K562 (cell line): ENCODE data around the gene LCN12. TPM values are rescaled to one million over a fixed set of nuclear protein-coding genes. Genes with fewer than 3 reads are reported as not detected.

Source experiments
- HEY1 ChIP-seq: fragments of 250-450 bp; sonication (Bioruptor Pico); IDR thresholded peaks from 2 replicates; pipeline ENCODE4 v1.5.0; 2020; ENCODE audit warnings: mild to moderate bottlenecking, moderate library complexity, borderline replicate concordance
- JUNB ChIP-seq: fragments of 450-650 bp; formaldehyde crosslinking; conservative IDR thresholded peaks from 2 replicates; pipeline ENCODE4 v1.4.0; 2020; ENCODE audit warnings: mild to moderate bottlenecking
- MCM5 ChIP-seq: fragments of 450-650 bp; IDR thresholded peaks from 2 replicates; pipeline ENCODE4 v1.6.1; 2016; ENCODE audit warnings: low read depth
- MECOM ChIP-seq: fragments of 250-450 bp; sonication (Bioruptor Pico); IDR thresholded peaks from 2 replicates; pipeline ENCODE4 v1.8.0; 2022; ENCODE audit warnings: inconsistent platforms
- MGA ChIP-seq: fragments of 450-650 bp; IDR thresholded peaks from 2 replicates; pipeline ENCODE4 v1.6.1; 2016; ENCODE audit warnings: mild to moderate bottlenecking, moderate library complexity
- NFXL1 ChIP-seq: fragments of 450-650 bp; formaldehyde crosslinking; IDR thresholded peaks from 2 replicates; pipeline ENCODE4 v1.4.0; 2021; ENCODE audit warnings: mild to moderate bottlenecking
- PHTF2 ChIP-seq: fragments of 250-450 bp; sonication (Bioruptor Pico); IDR thresholded peaks from 2 replicates; pipeline ENCODE4 v1.5.0; 2021; ENCODE audit warnings: mild to moderate bottlenecking
- PRMT5 ChIP-seq: sonication (generic); formaldehyde crosslinking; IDR thresholded peaks from 2 replicates; pipeline ENCODE4 v1.5.0; 2020; ENCODE audit warnings: missing genetic modification reagents
- RAD51 ChIP-seq: fragments of 450-650 bp; IDR thresholded peaks from 2 replicates; pipeline ENCODE4 v1.7.1; 2016; ENCODE audit warnings: low read depth, mild to moderate bottlenecking, borderline replicate concordance
- RBM22 ChIP-seq: fragments of 200-400 bp; formaldehyde crosslinking; IDR thresholded peaks from 2 replicates; pipeline ENCODE4 v1.6.1; 2018; ENCODE audit warnings: low read length, low read depth; ENCODE audit not compliant: poor library complexity, severe bottlenecking
- VEZF1 ChIP-seq: fragments of 200-800 bp; sonication (Bioruptor generic); IDR thresholded peaks from 2 replicates; pipeline ENCODE4 v1.6.1; 2017; ENCODE audit warnings: missing genetic modification characterization, missing compliant biosample characterization
- ZKSCAN1 ChIP-seq: fragments of 150-350 bp; IDR thresholded peaks from 2 replicates; pipeline ENCODE4 v1.6.1; 2016; ENCODE audit warnings: low read depth, low read length
- ZNF347 ChIP-seq: fragments of 450-650 bp; formaldehyde crosslinking; IDR thresholded peaks from 2 replicates; pipeline ENCODE4 v1.4.0; 2020; ENCODE audit warnings: low read depth, mild to moderate bottlenecking, moderate library complexity
- ZNF668 ChIP-seq: fragments of 250-450 bp; sonication (Bioruptor Pico); IDR thresholded peaks from 2 replicates; pipeline ENCODE4 v1.8.0; 2022; ENCODE audit warnings: mild to moderate bottlenecking, inconsistent platforms
- ZSCAN32 ChIP-seq: fragments of 450-650 bp; formaldehyde crosslinking; IDR thresholded peaks from 2 replicates; pipeline ENCODE4 v1.4.0; 2020; ENCODE audit warnings: mild to moderate bottlenecking, moderate library complexity
- polyA plus RNA-seq, 8 experiments: library from polyadenylated mRNA; depleted of rRNA in 4 of 8; stranded (reverse) in 5 of 8; unstranded in 3 of 8; fragments of >200 nt; fragmentation: Nextera tagmentation in 2 of 8; fragmentation: Illumina TruSeq in 1 of 8; extraction: Ambion mirVana in 2 of 8; extraction: Trizol in 1 of 8; gene quantifications; 2 replicates each; pipeline versions ENCODE4 v1.2.1 to v1.2.3, GENCODE V29; 2011 to 2014; ENCODE audit warnings: inconsistent platforms in 1 of 8, missing spikeins in 1 of 8
- total RNA-seq, 7 experiments: library from RNA; depleted of rRNA in 6 of 7; stranded (reverse); fragments of >200 nt in 6 of 7; fragmentation: Illumina TruSeq in 2 of 7; extraction: Trizol in 2 of 7; gene quantifications; 2 replicates each; pipeline versions ENCODE4 v1.2.1 to v1.2.3, GENCODE V29; 2011 to 2021; ENCODE audit warnings: low replicate concordance in 1 of 7

Gene LCN12
- total and polyA plus RNA-seq, 9 of the 15 experiments (the other 6 are each of a cell fraction or from before 2014, with no cell fraction given) = 0.05 TPM; not detected in 8

GRCh38 chr9:136944519-136945332, 7.3 kb upstream of the LCN12 start, which contains the start of the genes C8G and FBXW5 (continued):
- TF ChIP-seq MGA = no peak; the same call in 1 of the 2 replicates
- no peak for TF ChIP-seq NFXL1 (CRISPR knock-in tag)
- no peak for TF ChIP-seq ZSCAN32 (CRISPR knock-in tag)
- peak; percentile 60 for TF ChIP-seq RAD51
- TF ChIP-seq PRMT5 (CRISPR knock-in tag) = no peak
- TF ChIP-seq MCM5 = no peak
- no peak for TF ChIP-seq MECOM (CRISPR knock-in tag)
- TF ChIP-seq HEY1 (CRISPR knock-in tag) = no peak
- no peak for TF ChIP-seq JUNB (CRISPR knock-in tag)
- no peak for TF ChIP-seq PHTF2
- TF ChIP-seq ZNF668 (CRISPR knock-in tag) = no peak
- TF ChIP-seq RBM22 = peak; percentile 80
- no peak for TF ChIP-seq ZNF347 (CRISPR knock-in tag)
- TF ChIP-seq ZKSCAN1 = 0 out of 2 replicates have a peak, but pooled peaks have one; percentile 34
- TF ChIP-seq VEZF1 (CRISPR knock-in tag) = peak; percentile 97
